Loucy (cell line): Measurements from ENCODE around the gene UGT8.

Source experiments
- H2AFZ ChIP-seq: fragments of 200-600 bp; sonication (generic); 2 replicates; pipeline ENCODE4 v1.6.0; 2016; ENCODE audit warnings: antibody characterized with exemption, mild to moderate bottlenecking, low read length, moderate library complexity
- H3F3A ChIP-seq: fragments of 200-600 bp; 2 replicates; pipeline ENCODE4 v1.6.0; 2016; ENCODE audit warnings: antibody characterized with exemption, low read depth, mild to moderate bottlenecking
- H3K27me3 ChIP-seq: fragments of 200-600 bp; sonication (generic); 2 replicates; pipeline ENCODE4 v1.6.1; 2014; ENCODE audit warnings: low read length, mild to moderate bottlenecking; ENCODE audit not compliant: insufficient read depth, poor library complexity, severe bottlenecking
- H3K36me3 ChIP-seq: fragments of 200-600 bp; sonication (generic); 2 replicates; pipeline ENCODE4 v1.6.1; 2016; ENCODE audit warnings: low read length; ENCODE audit not compliant: insufficient read depth
- H3K4me1 ChIP-seq: fragments of 200-600 bp; sonication (generic); 2 replicates; pipeline ENCODE4 v1.5.1; 2014; ENCODE audit warnings: low read length, mild to moderate bottlenecking; ENCODE audit not compliant: insufficient read depth, poor library complexity, severe bottlenecking
- H3K4me2 ChIP-seq: fragments of 200-600 bp; sonication (generic); 2 replicates; pipeline ENCODE4 v1.6.0; 2014; ENCODE audit warnings: antibody characterized with exemption, low read length, low read depth, mild to moderate bottlenecking; ENCODE audit not compliant: poor library complexity, severe bottlenecking
- H3K4me3 ChIP-seq: fragments of 200-600 bp; sonication (generic); 2 replicates; pipeline ENCODE4 v1.5.1; 2014; ENCODE audit warnings: low read length, mild to moderate bottlenecking, mixed read lengths; ENCODE audit not compliant: poor library complexity, severe bottlenecking
- H3K79me2 ChIP-seq: fragments of 200-600 bp; sonication (generic); 2 replicates; pipeline ENCODE4 v1.6.1; 2014; ENCODE audit warnings: low read length; ENCODE audit not compliant: insufficient read depth
- H3K9ac ChIP-seq: fragments of 200-600 bp; sonication (generic); 2 replicates; pipeline ENCODE4 v1.6.0; 2014; ENCODE audit warnings: mild to moderate bottlenecking, low read depth, low read length, moderate library complexity; ENCODE audit not compliant: poor library complexity, severe bottlenecking
- H3K9me2 ChIP-seq: fragments of 200-600 bp; sonication (generic); replicated peaks from 2 replicates; pipeline ENCODE4 v1.6.1; 2016; ENCODE audit warnings: low read depth, low read length, mixed read lengths
- H3K9me3 ChIP-seq: fragments of 200-600 bp; sonication (generic); 2 replicates; pipeline ENCODE4 v1.6.1; 2014; ENCODE audit warnings: mild to moderate bottlenecking, antibody characterized with exemption, low read length, low read depth; ENCODE audit not compliant: insufficient read depth
- H4K20me1 ChIP-seq: fragments of 200-600 bp; sonication (generic); 2 replicates; pipeline ENCODE4 v1.6.0; 2014; ENCODE audit warnings: antibody characterized with exemption, low read length, mild to moderate bottlenecking; ENCODE audit not compliant: insufficient read depth, poor library complexity, severe bottlenecking
- EZH2phosphoT487 ChIP-seq: fragments of 200-600 bp; IDR thresholded peaks from 2 replicates; pipeline ENCODE4 v1.6.1; 2018; ENCODE audit warnings: antibody characterized with exemption, mild to moderate bottlenecking, moderate library complexity, borderline replicate concordance
- TF ChIP-seq, protein P1 (sequence below): fragments of 200-600 bp; sonication (generic); conservative IDR thresholded peaks from 2 replicates; pipeline ENCODE4 v1.5.1; 2014; ENCODE audit warnings: mild to moderate bottlenecking, antibody characterized with exemption, low read length

The UGT8 gene

DNA sequence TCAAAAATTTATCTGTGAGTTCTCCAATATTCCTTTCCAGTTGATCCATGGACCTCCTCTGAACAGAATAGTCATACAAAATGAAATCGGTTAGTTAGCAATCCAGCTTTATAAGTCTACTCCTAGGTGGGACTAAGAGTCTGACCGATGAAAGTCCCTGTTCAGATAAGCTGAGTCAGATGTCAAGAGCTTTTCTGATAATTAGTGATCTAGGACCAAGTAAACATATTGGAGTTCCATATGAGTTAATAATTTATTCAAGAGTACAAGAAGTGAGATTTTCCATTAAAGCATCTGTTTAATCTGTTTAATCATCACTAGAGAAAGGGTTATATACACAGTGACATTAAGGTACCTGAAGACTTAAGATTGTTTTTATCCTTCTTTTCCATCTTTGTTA, 74.7 kb downstream of the UGT8 start:
- Histone ChIP-seq H3K27me3 (peaks cover 11% of the 10 kb centered on the region), H3F3A (no peaks in the 10 kb centered on the region), H3K9me3 (no peaks in the 10 kb centered on the region), H3K4me1 (no peaks in the 10 kb centered on the region), H3K4me3 (no peak overlapping the region), H3K4me2 (no peak overlapping the region), H3K9me2 (no peaks in the 10 kb centered on the region), H3K79me2 (no peaks in the 10 kb centered on the region), H2AFZ (no peak overlapping the region), H3K9ac (no peak overlapping the region), H3K36me3 (no peaks in the 10 kb centered on the region), H4K20me1 (no peaks in the 10 kb centered on the region)
- TF ChIP-seq, protein P1, sequence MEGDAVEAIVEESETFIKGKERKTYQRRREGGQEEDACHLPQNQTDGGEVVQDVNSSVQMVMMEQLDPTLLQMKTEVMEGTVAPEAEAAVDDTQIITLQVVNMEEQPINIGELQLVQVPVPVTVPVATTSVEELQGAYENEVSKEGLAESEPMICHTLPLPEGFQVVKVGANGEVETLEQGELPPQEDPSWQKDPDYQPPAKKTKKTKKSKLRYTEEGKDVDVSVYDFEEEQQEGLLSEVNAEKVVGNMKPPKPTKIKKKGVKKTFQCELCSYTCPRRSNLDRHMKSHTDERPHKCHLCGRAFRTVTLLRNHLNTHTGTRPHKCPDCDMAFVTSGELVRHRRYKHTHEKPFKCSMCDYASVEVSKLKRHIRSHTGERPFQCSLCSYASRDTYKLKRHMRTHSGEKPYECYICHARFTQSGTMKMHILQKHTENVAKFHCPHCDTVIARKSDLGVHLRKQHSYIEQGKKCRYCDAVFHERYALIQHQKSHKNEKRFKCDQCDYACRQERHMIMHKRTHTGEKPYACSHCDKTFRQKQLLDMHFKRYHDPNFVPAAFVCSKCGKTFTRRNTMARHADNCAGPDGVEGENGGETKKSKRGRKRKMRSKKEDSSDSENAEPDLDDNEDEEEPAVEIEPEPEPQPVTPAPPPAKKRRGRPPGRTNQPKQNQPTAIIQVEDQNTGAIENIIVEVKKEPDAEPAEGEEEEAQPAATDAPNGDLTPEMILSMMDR: no peak
- TF ChIP-seq EZH2phosphoT487: no peak

DNA sequence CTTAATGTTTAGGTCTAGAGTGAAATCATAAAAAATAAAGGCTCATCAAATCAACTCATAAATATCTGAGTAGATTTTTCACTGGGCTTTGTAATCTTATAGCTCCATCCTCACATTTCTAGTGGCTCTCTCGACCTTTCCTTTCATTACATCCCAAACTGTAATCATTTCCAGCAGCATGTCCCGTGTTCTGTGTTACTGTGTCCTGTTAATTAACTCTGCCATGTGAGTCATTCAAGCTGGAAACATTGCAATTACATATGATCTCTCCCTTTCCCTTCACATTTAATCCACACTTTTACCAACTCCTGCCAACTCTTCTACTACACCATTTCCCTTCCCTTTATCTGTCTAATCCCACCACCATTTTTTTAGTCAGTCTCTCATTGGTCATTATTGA, 75.5 kb downstream of the UGT8 start:
- no peaks in the 10 kb centered on the region for H3K4me1 ChIP-seq
- no peak overlapping the region for H3K4me2 ChIP-seq
- no peaks in the 10 kb centered on the region for H4K20me1 ChIP-seq
- no peaks in the 10 kb centered on the region for H3K9me2 ChIP-seq
- TF ChIP-seq EZH2phosphoT487: no peak
- TF ChIP-seq, protein P1: no peak
- H3K9me3 ChIP-seq: no peaks in the 10 kb centered on the region
- peaks cover 17% of the 10 kb centered on the region for H3K27me3 ChIP-seq
- no peaks in the 10 kb centered on the region for H3F3A ChIP-seq
- H3K36me3 ChIP-seq: no peaks in the 10 kb centered on the region
- H3K9ac ChIP-seq: no peak overlapping the region
- no peak overlapping the region for H2AFZ ChIP-seq
- no peak overlapping the region for H3K4me3 ChIP-seq
- no peaks in the 10 kb centered on the region for H3K79me2 ChIP-seq

DNA sequence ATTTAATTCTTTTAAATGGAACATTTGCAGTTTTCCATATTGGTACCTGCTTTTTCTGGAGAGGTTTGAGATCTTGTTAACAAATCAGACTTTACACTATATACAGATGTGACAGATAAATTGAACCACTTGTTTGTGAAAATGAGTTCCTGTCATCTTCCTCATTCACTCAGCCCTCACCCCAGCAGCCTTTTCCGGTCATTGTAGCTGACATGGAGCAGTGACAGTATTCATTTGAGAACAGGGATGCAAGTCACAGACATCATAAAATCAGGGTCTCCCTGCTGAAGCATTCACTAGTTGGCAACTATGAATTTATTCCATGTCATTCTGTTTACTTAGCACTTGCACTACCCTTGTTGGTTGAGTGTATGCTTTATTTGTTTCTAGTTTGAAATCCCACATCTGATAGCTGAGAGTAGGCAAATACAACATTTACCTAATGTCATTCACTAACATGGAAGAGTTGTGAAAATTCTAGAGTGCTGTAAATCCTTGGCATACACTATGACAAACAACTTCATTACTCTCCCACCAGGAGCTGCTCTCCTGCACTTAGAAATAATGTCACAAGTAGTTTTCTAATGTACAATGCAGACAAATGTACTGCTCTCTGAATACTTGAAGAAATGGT, 78.9 kb downstream of the UGT8 start:
- Histone ChIP-seq H3K4me3 (no peak overlapping the region), H3K4me1 (no peaks in the 10 kb centered on the region), H3K9me2 (no peaks in the 10 kb centered on the region), H3K9me3 (no peaks in the 10 kb centered on the region), H3F3A (no peaks in the 10 kb centered on the region), H3K27me3 (peaks cover 24% of the 10 kb centered on the region), H3K36me3 (no peaks in the 10 kb centered on the region), H2AFZ (no peak overlapping the region), H3K9ac (no peak overlapping the region), H3K79me2 (no peaks in the 10 kb centered on the region), H3K4me2 (no peak overlapping the region), H4K20me1 (no peaks in the 10 kb centered on the region)
- TF ChIP-seq, protein P1: no peak
- no peak for TF ChIP-seq EZH2phosphoT487
